HCT116 (cell line): ENCODE data around the gene ANKRD33. TPM values are rescaled to one million over a fixed set of nuclear protein-coding genes. Genes with fewer than 3 reads are reported as not detected.

Experiments used
- ATAC-seq: fragments of 200-7000 bp; cut with Tn5 transposase; 2 replicates; pipeline ENCODE4 v1.9.1; 2020; ENCODE audit warnings: mild to moderate bottlenecking, moderate library complexity
- BruUV-seq: library from RNA; stranded (reverse); fragments of 400-500 nt; replicated peaks from 2 replicates; lab custom pipeline; 2021; lab: Mats Ljungman, UMichigan
- CTCF ChIA-PET: fragments of 300-600 bp; sonication (Branson Sonifier 250); formaldehyde crosslinking; loops from one replicate; lab custom pipeline; 2021; ENCODE audit warnings: antibody characterized with exemption; lab: Charles Lee
- POLR2A ChIA-PET: fragments of 300-600, 350-600 bp; sonication (Branson Sonifier 250); formaldehyde crosslinking; loops from one replicate; lab custom pipeline; 2021; ENCODE audit warnings: antibody characterized with exemption; lab: Charles Lee
- RAD21 ChIA-PET, 2 experiments: fragments of 300-600 bp; sonication (Branson Sonifier 250); formaldehyde crosslinking; loops; one replicate each; lab custom pipeline; 2023; ENCODE audit warnings: low total read pairs in 2 of 2; ENCODE audit not compliant: uncharacterized antibody in 2 of 2, unreplicated experiment in 2 of 2, low non-redundant PET in 1 of 2; lab: Charles Lee
- DNase-seq: peaks from one replicate; pipeline ENCODE4 v3.0.0-alpha.2; 2010; ENCODE audit warnings: low read depth, low spot score
- H2AFZ ChIP-seq: fragments of 200-600 bp; shearing (Covaris generic), sonication (generic); 2 replicates; pipeline ENCODE4 v1.6.1; 2017; ENCODE audit warnings: low read depth, mixed run types, mixed read lengths, antibody characterized with exemption, low read length; ENCODE audit not compliant: poor library complexity, severe bottlenecking
- H3K27ac ChIP-seq: 2 replicates; pipeline ENCODE4 v1.5.1; 2012; ENCODE audit warnings: low read depth, low read length
- H3K27me3 ChIP-seq: fragments of 200-600 bp; sonication (generic); 2 replicates; pipeline ENCODE4 v1.6.1; 2016; ENCODE audit warnings: mixed run types, low read length, mixed read lengths; ENCODE audit not compliant: insufficient read depth
- H3K36me3 ChIP-seq, 2 experiments: fragments of 200-500 bp in 1 of 2; fragments of 200-600 bp in 1 of 2; sonication (Bioruptor generic) in 1 of 2; sonication (generic) in 1 of 2; 2 replicates each; pipeline versions ENCODE4 v1.5.1 to v1.6.1; 2014 to 2016; ENCODE audit warnings: low read length in 2 of 2, inconsistent platforms in 1 of 2, mixed read lengths in 1 of 2, mixed run types in 1 of 2; ENCODE audit not compliant: insufficient read depth in 2 of 2, control insufficient read depth in 1 of 2
- H3K4me1 ChIP-seq, 2 experiments: fragments of 200-600 bp in 1 of 2; sonication (generic) in 1 of 2; 2 replicates each; pipeline versions ENCODE4 v1.5.1 to v1.6.1; 2012 to 2017; ENCODE audit warnings: low read length in 2 of 2, inconsistent platforms in 1 of 2, mild to moderate bottlenecking in 1 of 2, mixed read lengths in 1 of 2, mixed run types in 1 of 2, moderate library complexity in 1 of 2; ENCODE audit not compliant: insufficient read depth in 2 of 2, control insufficient read depth in 1 of 2
- H3K4me2 ChIP-seq: fragments of 200-600 bp; sonication (generic); 2 replicates; pipeline ENCODE4 v1.6.1; 2017; ENCODE audit warnings: mixed run types, low read length, mixed read lengths
- H3K4me3 ChIP-seq, 2 experiments: fragments of 200-600 bp in 1 of 2; sonication (generic) in 1 of 2; replicated peaks in 1 of 2; 2 replicates each; pipeline ENCODE4 v1.5.1; 2011 to 2016; ENCODE audit warnings: low read length in 2 of 2, control low read depth in 1 of 2, low read depth in 1 of 2, mild to moderate bottlenecking in 1 of 2, mixed read lengths in 1 of 2, mixed run types in 1 of 2
- H3K79me2 ChIP-seq: fragments of 200-600 bp; sonication (generic); 2 replicates; pipeline ENCODE4 v1.6.1; 2017; ENCODE audit warnings: mild to moderate bottlenecking, mixed run types, low read length, moderate library complexity, mixed read lengths; ENCODE audit not compliant: insufficient read depth
- H3K9ac ChIP-seq: fragments of 200-600 bp; sonication (generic); 2 replicates; pipeline ENCODE4 v1.6.1; 2016; ENCODE audit warnings: low read length, mixed read lengths
- H3K9me2 ChIP-seq: fragments of 200-600 bp; sonication (generic), shearing (Covaris generic); 2 replicates; pipeline ENCODE4 v1.6.1; 2017; ENCODE audit warnings: mixed run types, mild to moderate bottlenecking, moderate library complexity; ENCODE audit not compliant: insufficient read depth
- H3K9me3 ChIP-seq, 2 experiments: fragments of 200-500 bp in 1 of 2; fragments of 200-600 bp in 1 of 2; sonication (Bioruptor generic) in 1 of 2; sonication (generic) in 1 of 2; 2 replicates each; pipeline ENCODE4 v1.6.1; 2014 to 2017; ENCODE audit warnings: low read length in 2 of 2, mixed read lengths in 2 of 2, inconsistent platforms in 1 of 2, low read depth in 1 of 2, mild to moderate bottlenecking in 1 of 2, mixed run types in 1 of 2, moderate library complexity in 1 of 2; ENCODE audit not compliant: control insufficient read depth in 1 of 2, insufficient read depth in 1 of 2
- H4K20me1 ChIP-seq: fragments of 200-600 bp; sonication (generic), shearing (Covaris generic); 2 replicates; pipeline ENCODE4 v1.6.1; 2017; ENCODE audit warnings: mixed run types, mild to moderate bottlenecking, moderate library complexity; ENCODE audit not compliant: insufficient read depth
- ATF3 ChIP-seq: IDR thresholded peaks from 2 replicates; pipeline ENCODE4 v1.6.1; 2012
- CTCF ChIP-seq, 3 experiments: fragments of 200-600 bp in 1 of 3; sonication (generic) in 1 of 3; IDR thresholded peaks in 2 of 3; conservative IDR thresholded peaks in 1 of 3; 2 replicates each; pipeline ENCODE4 v1.5.1; 2012 to 2017; ENCODE audit warnings: low read depth in 2 of 3, low read length in 2 of 3, antibody characterized with exemption in 1 of 3, borderline replicate concordance in 1 of 3, control low read depth in 1 of 3, mild to moderate bottlenecking in 1 of 3, mixed read lengths in 1 of 3, mixed run types in 1 of 3, moderate library complexity in 1 of 3; ENCODE audit not compliant: insufficient read depth in 1 of 3
- EZH2phosphoT487 ChIP-seq: fragments of 200-600 bp; IDR thresholded peaks from 2 replicates; pipeline ENCODE4 v1.6.1; 2018; ENCODE audit warnings: antibody characterized with exemption, borderline replicate concordance
- JUND ChIP-seq: IDR thresholded peaks from 2 replicates; pipeline ENCODE4 v1.6.1; 2012
- SIN3A ChIP-seq: IDR thresholded peaks from 2 replicates; pipeline ENCODE4 v1.6.1; 2012; ENCODE audit warnings: low read depth
- TCF7L2 ChIP-seq: IDR thresholded peaks from 2 replicates; pipeline ENCODE4 v1.7.0; 2011; ENCODE audit warnings: borderline replicate concordance, inconsistent platforms; ENCODE audit not compliant: insufficient read depth, insufficient read length; ENCODE audit errors: extremely low read depth
- ZFX ChIP-seq: fragments of 450-650 bp; IDR thresholded peaks from 2 replicates; pipeline ENCODE4 v1.6.1; 2017
- intact Hi-C: fragments of 100-400 bp; cut with micrococcal nuclease; formaldehyde crosslinking; loops from 2 replicates; pipeline ENCODE4 v1.10.0; 2022
- total RNA-seq: library from RNA; stranded (reverse); gene quantifications from one replicate; pipeline ENCODE4 v1.2.1, GENCODE V29; 2021; ENCODE audit not compliant: unreplicated experiment
- TF ChIP-seq, protein P1 (sequence below): IDR thresholded peaks from 2 replicates; pipeline ENCODE4 v1.6.1; 2012
- TF ChIP-seq, protein P2 (sequence below): IDR thresholded peaks from 2 replicates; pipeline ENCODE4 v1.6.1; 2011; ENCODE audit warnings: mild to moderate bottlenecking, low read length, moderate library complexity; ENCODE audit not compliant: insufficient replicate concordance; ENCODE audit errors: extremely low read depth

Gene ANKRD33
- total RNA-seq, 1 experiment from 2014 or later: not detected

GRCh38 chr12:51848841-51849735 lies 38.8 kb upstream of the ANKRD33 start:
- no peak overlapping the region for H2AFZ ChIP-seq
- no peaks in the 10 kb centered on the region for H3K9me3 ChIP-seq
- H4K20me1 ChIP-seq: no peaks in the 10 kb centered on the region
- ChIA-PET CTCF (interaction anchor here (1.7 kb wide), 1 partner anchor 25 kb away, joined by 5 read pairs; no protein-coding TSS in a partner anchor), POLR2A (interaction anchor here (0.6 kb wide), 1 partner anchor 457 kb away, joined by 5 read pairs; no protein-coding TSS in a partner anchor), RAD21 (interaction anchor here in 1 of 2 experiments (0.6 kb wide), 1 partner anchor 26 kb away, joined by 4 read pairs; no protein-coding TSS in a partner anchor)
- intact Hi-C loops: no loop called here
- peaks cover 0 to 4% of the 10 kb centered on the region in 2 experiments; a peak in 2 of 4 replicates for H3K4me1 ChIP-seq
- H3K36me3 ChIP-seq: no peaks in the 10 kb centered on the region
- H3K9ac ChIP-seq: no peak overlapping the region
- DNase-seq: no peak
- H3K4me2 ChIP-seq: no peak overlapping the region
- no peaks in the 10 kb centered on the region for H3K79me2 ChIP-seq
- H3K4me3 ChIP-seq: no peak overlapping the region
- H3K9me2 ChIP-seq: no peaks in the 10 kb centered on the region
- no peak overlapping the region for H3K27ac ChIP-seq
- no peaks in the 10 kb centered on the region for H3K27me3 ChIP-seq
- no peak for TF ChIP-seq ZFX
- TF ChIP-seq ATF3: no peak
- TF ChIP-seq, protein P1, sequence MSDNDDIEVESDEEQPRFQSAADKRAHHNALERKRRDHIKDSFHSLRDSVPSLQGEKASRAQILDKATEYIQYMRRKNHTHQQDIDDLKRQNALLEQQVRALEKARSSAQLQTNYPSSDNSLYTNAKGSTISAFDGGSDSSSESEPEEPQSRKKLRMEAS: no peak
- no peak for TF ChIP-seq SIN3A
- ATAC-seq: peak; percentile 10; the same call in 1 of the 2 replicates
- BruUV-seq: no TSS peak

DNA sequence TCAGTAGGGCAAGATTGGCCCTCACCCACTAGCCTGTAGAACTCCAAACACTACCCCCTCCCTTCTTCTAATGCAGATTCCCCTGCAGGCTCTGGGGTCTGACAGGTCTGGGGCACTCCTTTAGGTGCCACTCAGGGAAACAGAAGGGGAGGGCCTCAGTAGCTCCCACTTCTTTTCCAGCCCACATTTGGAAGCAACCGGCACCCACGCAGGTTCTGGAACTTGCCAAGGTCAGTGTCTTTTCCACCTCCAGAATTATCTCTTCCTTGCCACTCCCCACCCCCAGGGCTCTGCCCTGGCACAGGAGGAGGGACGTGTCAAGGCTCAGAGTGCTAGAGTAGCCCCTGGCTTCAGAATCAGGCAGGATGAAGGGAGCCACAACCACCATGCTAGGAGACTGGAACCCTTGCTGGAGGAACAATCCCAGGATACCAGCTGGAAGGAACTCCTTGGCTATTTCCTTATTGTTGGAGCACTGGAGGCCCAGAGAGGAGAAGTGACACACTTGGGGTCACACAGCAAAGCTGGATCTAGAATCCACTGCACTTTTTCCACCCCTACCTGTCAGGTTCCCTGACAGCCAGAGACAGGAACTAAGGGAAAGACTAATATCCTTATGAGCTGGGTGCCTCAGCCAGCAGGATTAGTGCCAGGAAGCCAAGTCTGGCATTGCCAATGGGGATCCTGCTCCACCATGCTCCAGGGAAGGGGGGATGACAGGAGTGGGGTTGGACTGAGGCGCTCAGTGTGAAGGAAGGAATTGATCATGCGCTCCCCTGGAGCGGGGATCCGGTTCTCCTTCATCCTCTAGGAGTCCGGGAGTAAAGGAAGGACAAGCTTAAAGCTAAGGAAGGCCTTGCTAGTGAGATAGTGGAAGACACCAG lies 37.6 kb upstream of the ANKRD33 start:
- BruUV-seq: no TSS peak
- no peak overlapping the region for H3K9ac ChIP-seq
- DNase-seq: no peak
- H3K9me3 ChIP-seq: no peaks in the 10 kb centered on the region
- no peak overlapping the region for H3K27ac ChIP-seq
- H2AFZ ChIP-seq: no peak overlapping the region
- H4K20me1 ChIP-seq: no peaks in the 10 kb centered on the region
- H3K36me3 ChIP-seq: no peaks in the 10 kb centered on the region
- POLR2A ChIA-PET: no interaction called here
- no peaks in the 10 kb centered on the region for H3K27me3 ChIP-seq
- H3K4me3 ChIP-seq: no peak overlapping the region
- no peaks in the 10 kb centered on the region for H3K9me2 ChIP-seq
- no peak for ATAC-seq
- intact Hi-C loops: no loop called here
- H3K4me1 ChIP-seq: peaks cover 0 to 4% of the 10 kb centered on the region in 2 experiments; a peak in 2 of 4 replicates
- RAD21 ChIA-PET: no interaction called here
- no peaks in the 10 kb centered on the region for H3K79me2 ChIP-seq
- CTCF ChIA-PET: interaction anchor here (1.7 kb wide), 1 partner anchor 26 kb away, joined by 5 read pairs; no protein-coding TSS in a partner anchor
- no peak overlapping the region for H3K4me2 ChIP-seq
- TF ChIP-seq ATF3 (no peak), EZH2phosphoT487 (no peak), ZFX (no peak), CTCF (IDR thresholded peaks at IDR 0.05 in 2 of 3, conservative IDR thresholded peaks at IDR 0.05 in 1 of 3; ENCODE audit: borderline replicate concordance in 1 of 3, insufficient read depth in 1 of 3, low read depth in 2 of 3, low read length in 2 of 3) (no peak), JUND (no peak), TCF7L2 (no peak)
- TF ChIP-seq, protein P2, sequence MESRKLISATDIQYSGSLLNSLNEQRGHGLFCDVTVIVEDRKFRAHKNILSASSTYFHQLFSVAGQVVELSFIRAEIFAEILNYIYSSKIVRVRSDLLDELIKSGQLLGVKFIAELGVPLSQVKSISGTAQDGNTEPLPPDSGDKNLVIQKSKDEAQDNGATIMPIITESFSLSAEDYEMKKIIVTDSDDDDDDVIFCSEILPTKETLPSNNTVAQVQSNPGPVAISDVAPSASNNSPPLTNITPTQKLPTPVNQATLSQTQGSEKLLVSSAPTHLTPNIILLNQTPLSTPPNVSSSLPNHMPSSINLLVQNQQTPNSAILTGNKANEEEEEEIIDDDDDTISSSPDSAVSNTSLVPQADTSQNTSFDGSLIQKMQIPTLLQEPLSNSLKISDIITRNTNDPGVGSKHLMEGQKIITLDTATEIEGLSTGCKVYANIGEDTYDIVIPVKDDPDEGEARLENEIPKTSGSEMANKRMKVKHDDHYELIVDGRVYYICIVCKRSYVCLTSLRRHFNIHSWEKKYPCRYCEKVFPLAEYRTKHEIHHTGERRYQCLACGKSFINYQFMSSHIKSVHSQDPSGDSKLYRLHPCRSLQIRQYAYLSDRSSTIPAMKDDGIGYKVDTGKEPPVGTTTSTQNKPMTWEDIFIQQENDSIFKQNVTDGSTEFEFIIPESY: no peak
- TF ChIP-seq, protein P1: no peak
